ENCODE results near the gene BMAL2.

The BMAL2 gene

GRCh38 chr12:27345376-27345775 is 12.7 kb downstream of the BMAL2 start:
- peak overlapping the region; percentile 97 for H3K27ac ChIP-seq
- no peak for DNase-seq (ENCODE audit: low read depth, low spot score)

- DNase-seq (ENCODE audit: low read depth, low spot score): peak; percentile 55
- peak overlapping the region; percentile 97 for H3K27ac ChIP-seq
Measured at GRCh38 chr12:27347779-27348178, 15.1 kb downstream of the BMAL2 start.

- no peak overlapping the region for H3K27ac ChIP-seq
- DNase-seq (ENCODE audit: low read depth, low spot score): no peak
Measured at GRCh38 chr12:27351476-27351875, 18.8 kb downstream of the BMAL2 start.

- H3K27ac ChIP-seq: no peak overlapping the region
- no peak for DNase-seq (ENCODE audit: low read depth, low spot score)
Measured at GRCh38 chr12:27355486-27355885, 22.9 kb downstream of the BMAL2 start.

GRCh38 chr12:27355979-27356378 is 23.3 kb downstream of the BMAL2 start:
- no peak overlapping the region for H3K27ac ChIP-seq

GRCh38 chr12:27359578-27360340 is 27.1 kb downstream of the BMAL2 start:
- peak overlapping the region; percentile 13 for H3K27ac ChIP-seq
- DNase-seq (ENCODE audit: low read depth, low spot score): no peak

More at GRCh38 chr12:27355979-27356378, 23.3 kb downstream of the BMAL2 start:
- DNase-seq (ENCODE audit: low read depth, low spot score): no peak

GRCh38 chr12:27361372-27361771 is 28.7 kb downstream of the BMAL2 start:
- DNase-seq (ENCODE audit: low read depth, low spot score): no peak
- no peak overlapping the region for H3K27ac ChIP-seq

GRCh38 chr12:27366621-27367020 is 34.0 kb downstream of the BMAL2 start:
- H3K27ac ChIP-seq: peak overlapping the region; percentile 0
- no peak for DNase-seq (ENCODE audit: low read depth, low spot score)

GRCh38 chr12:27367078-27367477 is 34.4 kb downstream of the BMAL2 start:
- no peak for DNase-seq (ENCODE audit: low read depth, low spot score)
- H3K27ac ChIP-seq: no peak overlapping the region

GRCh38 chr12:27382171-27382795 is 49.6 kb downstream of the BMAL2 start:
- H3K27ac ChIP-seq: peak overlapping the region; percentile 75
- no peak for DNase-seq (ENCODE audit: low read depth, low spot score)

Data from epithelial cell of prostate (primary cell).